ENCODE results near the gene KIF3C. TPM values are rescaled to one million over a fixed set of nuclear protein-coding genes. Genes with fewer than 3 reads are reported as not detected.

The KIF3C gene
- total and polyA plus RNA-seq, 10 of the 15 experiments (the other 5 are each of a cell fraction or from before 2014, with no cell fraction given): 0.10 to 0.63 (median 0.46) TPM

DNA sequence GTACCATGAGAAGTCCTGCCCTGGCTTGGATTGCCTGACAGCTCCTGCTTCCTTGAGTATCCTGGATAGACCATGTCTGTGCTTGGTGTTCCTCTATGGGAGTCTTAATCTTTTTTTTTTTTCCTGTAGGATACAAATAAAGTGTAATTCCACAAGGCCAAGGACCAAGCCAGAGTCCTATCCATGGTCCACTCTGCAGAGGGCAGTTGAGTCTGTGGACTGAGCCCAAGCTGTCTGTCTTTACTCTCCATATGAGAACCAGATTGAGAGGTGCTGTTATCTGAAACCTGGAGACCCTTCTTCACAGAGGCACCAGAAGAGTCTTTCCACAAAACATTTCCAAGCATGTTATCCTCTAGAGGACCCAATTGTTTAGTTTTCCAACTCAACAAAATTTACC is 1.4 kb upstream of the KIF3C start:
- intact Hi-C loops (cut with micrococcal nuclease; ENCODE audit: unreplicated experiment) (no loop called here), in situ Hi-C loops (cut with MboI) (no loop called here)
- no peaks in the 10 kb centered on the region for H3K79me2 ChIP-seq (ENCODE audit: control insufficient read depth, insufficient read depth, low read length)
- ChIA-PET RAD21 (ENCODE audit: unreplicated experiment) (no interaction called here), SMC1A (ENCODE audit: uncharacterized antibody, unreplicated experiment) (interaction anchor here (0.6 to 1.2 kb wide), 2 partner anchors 104 to 164 kb away, joined by 3 read pairs; no protein-coding TSS in a partner anchor), CTCF (interaction anchor here (0.7 to 1.2 kb wide), 3 partner anchors 132 to 162 kb away, joined by 3 to 4 read pairs (median 3); no protein-coding TSS in a partner anchor), POLR2A (no interaction called here)
- H3K4me1 ChIP-seq (ENCODE audit: control insufficient read depth, insufficient read depth, low read length): no peaks in the 10 kb centered on the region
- no peak overlapping the region for H2AFZ ChIP-seq (ENCODE audit: control insufficient read depth, low read depth, low read length)
- no peak for DNase-seq (ENCODE audit: low read depth, low spot score)
- FAIRE-seq: no peak
- H3K27ac ChIP-seq (ENCODE audit: control insufficient read depth, insufficient read depth): no peak overlapping the region
- no peaks in the 10 kb centered on the region for H3K36me3 ChIP-seq (ENCODE audit: control insufficient read depth in 2 of 2, insufficient read depth in 2 of 2, low read length in 1 of 2)
- no peaks in the 10 kb centered on the region for H3K9me3 ChIP-seq (replicated peaks; ENCODE audit: control insufficient read depth, insufficient read depth, low read length)
- no TSS peak for BruUV-seq (replicated peaks)
- no peak for ATAC-seq
- H3K9ac ChIP-seq (ENCODE audit: control insufficient read depth, insufficient read depth, low read length): no peak overlapping the region
- TF ChIP-seq SMC3 (IDR thresholded peaks at IDR 0.05; ENCODE audit: borderline replicate concordance, low read length) (no peak), SMAD1 (IDR thresholded peaks at IDR 0.05; ENCODE audit: low read depth, partially characterized antibody) (no peak), RELA (IDR thresholded peaks at IDR 0.05; ENCODE audit: borderline replicate concordance, partially characterized antibody) (no peak), CBFB (IDR thresholded peaks at IDR 0.05; ENCODE audit: low read depth) (no peak), CBX5 (IDR thresholded peaks at IDR 0.05; ENCODE audit: low read depth) (no peak), ZBED1 (IDR thresholded peaks at IDR 0.05; ENCODE audit: borderline replicate concordance) (no peak)
- TF ChIP-seq, protein P1, sequence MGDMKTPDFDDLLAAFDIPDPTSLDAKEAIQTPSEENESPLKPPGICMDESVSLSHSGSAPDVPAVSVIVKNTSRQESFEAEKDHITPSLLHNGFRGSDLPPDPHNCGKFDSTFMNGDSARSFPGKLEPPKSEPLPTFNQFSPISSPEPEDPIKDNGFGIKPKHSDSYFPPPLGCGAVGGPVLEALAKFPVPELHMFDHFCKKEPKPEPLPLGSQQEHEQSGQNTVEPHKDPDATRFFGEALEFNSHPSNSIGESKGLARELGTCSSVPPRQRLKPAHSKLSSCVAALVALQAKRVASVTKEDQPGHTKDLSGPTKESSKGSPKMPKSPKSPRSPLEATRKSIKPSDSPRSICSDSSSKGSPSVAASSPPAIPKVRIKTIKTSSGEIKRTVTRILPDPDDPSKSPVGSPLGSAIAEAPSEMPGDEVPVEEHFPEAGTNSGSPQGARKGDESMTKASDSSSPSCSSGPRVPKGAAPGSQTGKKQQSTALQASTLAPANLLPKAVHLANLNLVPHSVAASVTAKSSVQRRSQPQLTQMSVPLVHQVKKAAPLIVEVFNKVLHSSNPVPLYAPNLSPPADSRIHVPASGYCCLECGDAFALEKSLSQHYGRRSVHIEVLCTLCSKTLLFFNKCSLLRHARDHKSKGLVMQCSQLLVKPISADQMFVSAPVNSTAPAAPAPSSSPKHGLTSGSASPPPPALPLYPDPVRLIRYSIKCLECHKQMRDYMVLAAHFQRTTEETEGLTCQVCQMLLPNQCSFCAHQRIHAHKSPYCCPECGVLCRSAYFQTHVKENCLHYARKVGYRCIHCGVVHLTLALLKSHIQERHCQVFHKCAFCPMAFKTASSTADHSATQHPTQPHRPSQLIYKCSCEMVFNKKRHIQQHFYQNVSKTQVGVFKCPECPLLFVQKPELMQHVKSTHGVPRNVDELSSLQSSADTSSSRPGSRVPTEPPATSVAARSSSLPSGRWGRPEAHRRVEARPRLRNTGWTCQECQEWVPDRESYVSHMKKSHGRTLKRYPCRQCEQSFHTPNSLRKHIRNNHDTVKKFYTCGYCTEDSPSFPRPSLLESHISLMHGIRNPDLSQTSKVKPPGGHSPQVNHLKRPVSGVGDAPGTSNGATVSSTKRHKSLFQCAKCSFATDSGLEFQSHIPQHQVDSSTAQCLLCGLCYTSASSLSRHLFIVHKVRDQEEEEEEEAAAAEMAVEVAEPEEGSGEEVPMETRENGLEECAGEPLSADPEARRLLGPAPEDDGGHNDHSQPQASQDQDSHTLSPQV (IDR thresholded peaks at IDR 0.05): no peak
- TF ChIP-seq, protein P2, sequence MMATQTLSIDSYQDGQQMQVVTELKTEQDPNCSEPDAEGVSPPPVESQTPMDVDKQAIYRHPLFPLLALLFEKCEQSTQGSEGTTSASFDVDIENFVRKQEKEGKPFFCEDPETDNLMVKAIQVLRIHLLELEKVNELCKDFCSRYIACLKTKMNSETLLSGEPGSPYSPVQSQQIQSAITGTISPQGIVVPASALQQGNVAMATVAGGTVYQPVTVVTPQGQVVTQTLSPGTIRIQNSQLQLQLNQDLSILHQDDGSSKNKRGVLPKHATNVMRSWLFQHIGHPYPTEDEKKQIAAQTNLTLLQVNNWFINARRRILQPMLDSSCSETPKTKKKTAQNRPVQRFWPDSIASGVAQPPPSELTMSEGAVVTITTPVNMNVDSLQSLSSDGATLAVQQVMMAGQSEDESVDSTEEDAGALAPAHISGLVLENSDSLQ (IDR thresholded peaks at IDR 0.05): no peak
- no peaks in the 10 kb centered on the region for H3K27me3 ChIP-seq (replicated peaks in 1 of 2; ENCODE audit: control insufficient read depth in 2 of 2, insufficient read depth in 2 of 2, low read length in 1 of 2)
- no peaks in the 10 kb centered on the region for H4K20me1 ChIP-seq (ENCODE audit: control insufficient read depth, insufficient read depth)
- no peak overlapping the region for H3K4me2 ChIP-seq (ENCODE audit: control insufficient read depth, insufficient read depth)
- no peak overlapping the region for H3K4me3 ChIP-seq

All from GM12878 (cell line).